Erythroblast (primary cell): ENCODE data around the gene OLFM2.

Experiments
- GATA1 ChIP-seq: IDR thresholded peaks from 2 replicates; pipeline ENCODE4 v1.6.1; 2011; ENCODE audit warnings: low read depth, mild to moderate bottlenecking, control low read depth, low read length, moderate library complexity
- POLR2A ChIP-seq: IDR thresholded peaks from 2 replicates; pipeline ENCODE4 v1.6.1; 2011; ENCODE audit warnings: mild to moderate bottlenecking, low read length

GRCh38 chr19:9901642-9902041 is 34.7 kb downstream of the OLFM2 start:
- TF ChIP-seq POLR2A, result no peak
- no peak for TF ChIP-seq GATA1
